Natural killer cell (primary cell): ENCODE results near the gene CDK17. TPM values are rescaled to one million over a fixed set of nuclear protein-coding genes. Genes with fewer than 3 reads are reported as not detected.
"Not testable (repeated sequence)": the region's sequence is repeated elsewhere in the genome, so short reads cannot be mapped to it uniquely, and the experiment has no call there.

Experiments used
- ATAC-seq, 3 donors: fragments of 150-1000 bp in 2 of 3; fragments of 200-7000 bp in 1 of 3; cut with Tn5 transposase; 1 replicate in 1 of 3; 2 replicates in 2 of 3; pipeline ENCODE4 v1.10.0; 2021; ENCODE audit warnings: mild to moderate bottlenecking in 2 of 3, moderate library complexity in 2 of 3
- DNase-seq, 2 donors: peaks; one replicate each; pipeline versions ENCODE4 v3.0.0 to v3.0.0-alpha.2; 2013 to 2021; ENCODE audit warnings: mixed read lengths in 1 of 2
- H3K27ac ChIP-seq: one replicate; pipeline ENCODE4 v1.5.1; 2013; ENCODE audit warnings: mild to moderate bottlenecking, low read length
- H3K27me3 ChIP-seq: one replicate; pipeline ENCODE4 v1.6.1; 2013; ENCODE audit warnings: low read length; ENCODE audit not compliant: control insufficient read depth, insufficient read depth
- H3K36me3 ChIP-seq: one replicate; pipeline ENCODE4 v1.6.1; 2013; ENCODE audit warnings: low read length; ENCODE audit not compliant: control insufficient read depth, insufficient read depth
- H3K4me1 ChIP-seq: one replicate; pipeline ENCODE4 v1.6.1; 2013; ENCODE audit warnings: low read length; ENCODE audit not compliant: control insufficient read depth, insufficient read depth
- H3K4me3 ChIP-seq: one replicate; pipeline ENCODE4 v1.5.1; 2013; ENCODE audit warnings: low read length
- H3K9me3 ChIP-seq: one replicate; pipeline ENCODE4 v1.6.1; 2013; ENCODE audit warnings: low read length; ENCODE audit not compliant: control insufficient read depth, insufficient read depth
- H3K27ac Mint-ChIP-seq, 2 donors: one replicate each; pipeline ENCODE4 v1.8.0; 2022; ENCODE audit warnings: mild to moderate bottlenecking in 2 of 2, mixed read lengths in 2 of 2, moderate library complexity in 1 of 2
- H3K27me3 Mint-ChIP-seq, 2 donors: one replicate each; pipeline ENCODE4 v1.8.0; 2022; ENCODE audit warnings: low read depth in 2 of 2, mixed read lengths in 2 of 2
- H3K36me3 Mint-ChIP-seq: one replicate; pipeline ENCODE4 v1.8.0; 2022; ENCODE audit warnings: mixed read lengths
- H3K4me1 Mint-ChIP-seq, 2 donors: one replicate each; pipeline ENCODE4 v1.8.0; 2022; ENCODE audit warnings: mixed read lengths in 2 of 2
- H3K4me3 Mint-ChIP-seq: one replicate; pipeline ENCODE4 v1.8.0; 2022; ENCODE audit warnings: mild to moderate bottlenecking, moderate library complexity, mixed read lengths
- H3K9me3 Mint-ChIP-seq, 2 donors: one replicate each; pipeline ENCODE4 v1.8.0; 2022; ENCODE audit warnings: mixed read lengths in 2 of 2
- CTCF ChIP-seq: fragments of 200-600 bp; IDR thresholded peaks from one replicate; pipeline ENCODE4 v1.8.0; 2022; ENCODE audit warnings: antibody characterized with exemption
- WGBS: methylation state at CpG from one replicate; pipeline ENCODE4 v1.1.7; 2013; ENCODE audit warnings: missing lambda C conversion rate; ENCODE audit not compliant: insufficient coverage; 5-methylcytosine and 5-hydroxymethylcytosine counted together
- intact Hi-C: fragments of 100-400 bp; cut with micrococcal nuclease; formaldehyde crosslinking; loops from one replicate; pipeline ENCODE4 v1.14.2; 2022
- total RNA-seq, 4 donors: library from RNA; stranded (reverse); fragments of 120-200 nt in 1 of 4; gene quantifications; one replicate each; pipeline versions ENCODE4 v1.2.3 to v1.2.4, GENCODE V29; 2013 to 2022

The CDK17 gene
- total RNA-seq, 3 donors from 2014 or later (not counting 1 experiment from before 2014, with no cell fraction given), result 199 to 234 (median 232) TPM

- Mint-ChIP-seq H3K27ac (no peak overlapping the region), H3K4me1 (peaks cover 7 to 10% of the 10 kb centered on the region in 2 donors), H3K27me3 (peaks cover 0 to under 1% of the 10 kb centered on the region in 2 donors), H3K9me3 (no peaks in the 10 kb centered on the region), H3K36me3 (no peaks in the 10 kb centered on the region), H3K4me3 (no peak overlapping the region)
- intact Hi-C loops, result no loop called here
- H3K4me1 ChIP-seq, result peaks cover 9% of the 10 kb centered on the region
- no peaks in the 10 kb centered on the region for H3K36me3 ChIP-seq
- H3K9me3 ChIP-seq, result no peaks in the 10 kb centered on the region
- no peak overlapping the region for H3K4me3 ChIP-seq
- ATAC-seq, result no peak
- no peak for TF ChIP-seq CTCF
- H3K27ac ChIP-seq, result no peak overlapping the region
- no peaks in the 10 kb centered on the region for H3K27me3 ChIP-seq
- no peak for DNase-seq
- 81% methylated on average over 5 of the region's 5 CpGs for WGBS
Observed at GRCh38 chr12:96419576-96420276, 19.5 kb upstream of the CDK17 start.

- H3K27ac Mint-ChIP-seq, ATAC-seq, H3K9me3 ChIP-seq, H3K27me3 Mint-ChIP-seq, H3K27ac ChIP-seq, H3K27me3 ChIP-seq, DNase-seq, H3K36me3 ChIP-seq, H3K4me1 Mint-ChIP-seq, H3K9me3 Mint-ChIP-seq, H3K4me1 ChIP-seq, H3K36me3 Mint-ChIP-seq, H3K4me3 ChIP-seq, intact Hi-C loops, H3K4me3 Mint-ChIP-seq: not testable (repeated sequence)
- 77% methylated on average over 2 of the region's 2 CpGs for WGBS
Observed at GRCh38 chr12:96417688-96418087, 17.4 kb upstream of the CDK17 start.

GRCh38 chr12:96416033-96416799 lies 16.0 kb upstream of the CDK17 start:
- no peak for TF ChIP-seq CTCF
- ATAC-seq (no peak), DNase-seq (no peak)
- intact Hi-C loops, result no loop called here
- H3K27me3 Mint-ChIP-seq, result peaks cover 0 to 2% of the 10 kb centered on the region in 2 donors
- no peaks in the 10 kb centered on the region for H3K36me3 ChIP-seq
- H3K4me3 Mint-ChIP-seq, result no peak overlapping the region
- H3K4me1 ChIP-seq, result peaks cover 5% of the 10 kb centered on the region
- no peaks in the 10 kb centered on the region for H3K27me3 ChIP-seq
- 99% methylated on average over 7 of the region's 7 CpGs for WGBS
- no peaks in the 10 kb centered on the region for H3K9me3 ChIP-seq
- H3K4me1 Mint-ChIP-seq, result peaks cover 6 to 10% of the 10 kb centered on the region in 2 donors
- H3K36me3 Mint-ChIP-seq, result no peaks in the 10 kb centered on the region
- H3K27ac Mint-ChIP-seq, result no peak overlapping the region
- no peak overlapping the region for H3K4me3 ChIP-seq
- no peak overlapping the region for H3K27ac ChIP-seq
- H3K9me3 Mint-ChIP-seq, result no peaks in the 10 kb centered on the region

- Mint-ChIP-seq H3K9me3 (no peaks in the 10 kb centered on the region), H3K27ac (no peak overlapping the region), H3K36me3 (no peaks in the 10 kb centered on the region), H3K4me3 (no peak overlapping the region), H3K4me1 (no peaks in the 10 kb centered on the region), H3K27me3 (peaks cover 0 to 2% of the 10 kb centered on the region in 2 donors)
- Histone ChIP-seq H3K4me3 (no peak overlapping the region), H3K27ac (no peak overlapping the region), H3K4me1 (peaks cover 1% of the 10 kb centered on the region), H3K36me3 (no peaks in the 10 kb centered on the region), H3K9me3 (no peaks in the 10 kb centered on the region), H3K27me3 (no peaks in the 10 kb centered on the region)
- WGBS, result 100% methylated on average over 1 of the region's 1 CpG
- ATAC-seq (no peak), DNase-seq (no peak)
- TF ChIP-seq CTCF, result no peak
- intact Hi-C loops, result no loop called here
Observed at GRCh38 chr12:96414637-96415036, 14.4 kb upstream of the CDK17 start.
